Articular chondrocyte of knee joint (primary cell): ENCODE results near the gene CASD1. TPM values are rescaled to one million over a fixed set of nuclear protein-coding genes. Genes with fewer than 3 reads are reported as not detected.

Experiments used
- small RNA-seq: library from RNA; depleted of rRNA; stranded (forward); fragments of <200 nt; gene quantifications from one replicate; pipeline ENCODE3, GENCODE V24; 2012
- total RNA-seq: library from RNA; depleted of rRNA; stranded (reverse); fragments of >200 nt; gene quantifications from 2 replicates; pipeline ENCODE4 v1.2.3, GENCODE V29; 2012

The CASD1 gene
- total RNA-seq: 23.6 and 24.3 TPM in 2 replicates

DNA sequence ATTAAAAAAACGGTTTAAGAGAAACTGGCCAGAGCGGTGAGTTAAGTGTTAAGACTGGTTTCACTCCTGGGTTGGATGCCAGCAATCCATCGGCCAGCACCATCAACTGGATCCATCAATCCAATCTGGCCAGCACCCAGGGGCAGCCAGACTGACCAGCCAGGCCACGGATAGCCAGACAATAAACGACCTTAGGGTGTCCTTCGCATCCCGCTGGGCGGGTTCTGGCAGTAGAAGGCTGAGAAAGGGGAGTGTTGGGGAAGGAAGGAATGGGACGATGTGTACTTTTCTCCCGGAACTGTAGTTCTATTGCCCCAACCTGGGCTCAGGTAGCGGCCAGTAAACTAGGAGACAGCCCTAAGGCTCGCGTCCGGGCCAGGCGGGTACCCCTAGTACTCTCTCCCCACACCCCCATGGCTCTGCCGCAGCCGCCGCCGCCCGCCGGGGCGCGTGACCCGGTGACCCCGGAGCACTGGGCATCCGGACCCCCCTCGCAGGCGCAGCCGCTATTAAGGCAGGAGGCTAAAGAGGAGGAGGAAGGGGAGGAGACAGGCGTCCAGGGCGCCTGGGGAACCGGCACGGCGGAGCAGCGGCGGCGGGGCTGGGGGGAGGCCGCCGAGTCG lies at the start of gene CASD1:
Gene CASD1 (plus strand): TSS at position 546 of the 623 bp plus-strand sequence. CDS start 276 bp downstream, outside the sequence.

Small RNA genes within 50 kb of the gene (small RNA-seq; reads per million reads assigned to genes)
- not detected for gene RNU6-1328P

Other genes starting within 250 kb of the CASD1 start
- gene COL1A2, start 114.9 kb upstream of the CASD1 start, total RNA-seq: 5,438 and 5,703 TPM in 2 replicates
- gene SGCE, start 146.3 kb downstream of the CASD1 start, total RNA-seq: 31.2 and 69.4 TPM in 2 replicates